Central memory CD8-positive, alpha-beta T cell (primary cell): ENCODE results near the gene ZNF79.

Experiments used
- ATAC-seq: fragments of 150-1000 bp; cut with Tn5 transposase; replicated peaks from 2 replicates; pipeline ENCODE4 v1.10.0; 2022; ENCODE audit warnings: mild to moderate bottlenecking, moderate FRiP score, moderate number of reproducible peaks; ENCODE audit not compliant: poor library complexity, severe bottlenecking; ENCODE audit errors: extremely low read depth
- DNase-seq, 2 donors: peaks; one replicate each; pipeline ENCODE4 v3.0.0; 2021; ENCODE audit warnings: low spot score in 2 of 2
- H3K27ac Mint-ChIP-seq: one replicate; pipeline ENCODE4 v1.8.0; 2022; ENCODE audit warnings: low read depth, mild to moderate bottlenecking, moderate library complexity, mixed read lengths
- H3K27me3 Mint-ChIP-seq: one replicate; pipeline ENCODE4 v1.8.0; 2022; ENCODE audit warnings: mixed read lengths
- H3K36me3 Mint-ChIP-seq: one replicate; pipeline ENCODE4 v1.8.0; 2022; ENCODE audit warnings: mild to moderate bottlenecking, moderate library complexity, mixed read lengths; ENCODE audit not compliant: insufficient read depth
- H3K4me1 Mint-ChIP-seq: one replicate; pipeline ENCODE4 v1.8.0; 2022; ENCODE audit warnings: mixed read lengths
- H3K4me3 Mint-ChIP-seq: one replicate; pipeline ENCODE4 v1.8.0; 2022; ENCODE audit warnings: mild to moderate bottlenecking, moderate library complexity, mixed read lengths
- H3K9me3 Mint-ChIP-seq: one replicate; pipeline ENCODE4 v1.8.0; 2022; ENCODE audit warnings: mixed read lengths

ZNF79 gene

DNA sequence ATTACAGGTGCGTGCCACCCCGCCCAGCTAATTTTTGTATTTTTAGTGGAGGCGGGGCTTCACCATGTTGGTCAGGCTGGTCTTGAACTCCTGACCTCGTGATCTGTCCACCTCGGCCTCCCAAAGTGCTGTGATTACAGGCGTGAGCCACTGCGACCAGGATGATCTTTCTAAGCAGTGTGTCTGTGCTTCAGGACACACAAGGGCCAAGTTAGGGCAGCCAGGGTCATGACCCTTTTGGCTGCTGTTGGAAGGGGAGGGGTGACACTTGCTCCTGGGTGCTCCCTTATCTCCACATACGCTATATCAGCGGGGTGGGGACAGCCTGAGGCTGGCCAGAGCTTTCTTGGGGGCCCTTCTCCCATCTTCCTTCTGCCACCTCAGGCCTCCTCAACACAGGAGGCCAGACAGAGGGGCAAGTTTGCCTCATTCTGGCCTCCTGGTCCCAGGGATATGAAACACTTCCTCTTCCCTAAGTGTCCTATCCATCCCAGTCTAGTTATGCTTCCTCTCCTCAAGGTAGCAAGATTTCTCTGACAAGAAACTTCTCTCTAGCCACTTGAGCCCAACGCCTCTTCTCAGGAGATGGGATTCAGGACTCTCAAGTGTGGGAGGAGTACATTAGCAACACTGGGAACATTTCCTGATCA is 1.9 kb upstream of the ZNF79 start:
- no peak for ATAC-seq
- H3K27me3 Mint-ChIP-seq, result no peaks in the 10 kb centered on the region
- H3K4me1 Mint-ChIP-seq, result peaks cover 50% of the 10 kb centered on the region
- no peaks in the 10 kb centered on the region for H3K9me3 Mint-ChIP-seq
- H3K27ac Mint-ChIP-seq, result no peak overlapping the region
- H3K36me3 Mint-ChIP-seq, result peaks cover 24% of the 10 kb centered on the region
- H3K4me3 Mint-ChIP-seq, result no peak overlapping the region
- DNase-seq, result no peak

- ATAC-seq (no peak), DNase-seq (no peak)
- peaks cover 24% of the 10 kb centered on the region for H3K36me3 Mint-ChIP-seq
- H3K4me1 Mint-ChIP-seq, result peaks cover 49% of the 10 kb centered on the region
- H3K27ac Mint-ChIP-seq, result peak overlapping the region; percentile 97
- peak overlapping the region; percentile 99 for H3K4me3 Mint-ChIP-seq
- H3K9me3 Mint-ChIP-seq, result no peaks in the 10 kb centered on the region
- H3K27me3 Mint-ChIP-seq, result no peaks in the 10 kb centered on the region
These were observed 1.4 kb upstream of the ZNF79 start for GRCh38 chr9:127422787-127423186.

GRCh38 chr9:127423476-127423933 is 677 bp upstream of the ZNF79 start:
- peaks cover 29% of the 10 kb centered on the region for H3K36me3 Mint-ChIP-seq
- H3K4me1 Mint-ChIP-seq, result peaks cover 45% of the 10 kb centered on the region
- H3K27me3 Mint-ChIP-seq, result no peaks in the 10 kb centered on the region
- H3K9me3 Mint-ChIP-seq, result no peaks in the 10 kb centered on the region
- ATAC-seq, result no peak
- DNase-seq, result no peak
- peak overlapping the region; percentile 97 for H3K27ac Mint-ChIP-seq
- peak overlapping the region; percentile 99 for H3K4me3 Mint-ChIP-seq

- Mint-ChIP-seq H3K27me3 (no peaks in the 10 kb centered on the region), H3K9me3 (no peaks in the 10 kb centered on the region), H3K27ac (peak overlapping the region; percentile 97), H3K4me1 (peaks cover 45% of the 10 kb centered on the region), H3K36me3 (peaks cover 36% of the 10 kb centered on the region), H3K4me3 (peak overlapping the region; percentile 99)
- peak; percentile 48 for ATAC-seq
- no peak for DNase-seq
These were observed 456 bp downstream of the ZNF79 start for GRCh38 chr9:127424676-127424999.

DNA sequence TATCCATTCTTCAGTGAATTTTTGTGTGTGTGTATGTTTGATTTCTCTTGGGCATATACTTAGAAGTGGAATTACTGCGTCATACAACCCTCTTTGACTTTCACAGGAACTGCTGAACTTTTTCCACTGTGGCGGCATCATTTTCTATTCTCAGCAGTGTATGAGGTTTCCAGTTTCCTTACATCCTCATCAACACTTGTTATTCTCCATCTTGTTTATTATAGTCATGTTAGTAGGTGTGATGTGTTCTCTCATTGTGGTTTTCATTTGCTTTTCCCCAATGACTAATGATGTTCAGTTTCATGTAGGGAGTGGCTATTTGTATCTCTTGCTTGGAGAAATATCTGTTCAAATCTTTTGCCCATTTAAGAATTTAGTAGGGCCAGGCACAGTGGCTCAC is 2.6 kb downstream of the ZNF79 start:
- peak overlapping the region; percentile 67 for H3K27ac Mint-ChIP-seq
- H3K4me1 Mint-ChIP-seq, result peaks cover 45% of the 10 kb centered on the region
- ATAC-seq (peak; percentile 44), DNase-seq (no peak)
- peaks cover 53% of the 10 kb centered on the region for H3K36me3 Mint-ChIP-seq
- H3K27me3 Mint-ChIP-seq, result no peaks in the 10 kb centered on the region
- no peaks in the 10 kb centered on the region for H3K9me3 Mint-ChIP-seq
- H3K4me3 Mint-ChIP-seq, result peak overlapping the region; percentile 51

DNA sequence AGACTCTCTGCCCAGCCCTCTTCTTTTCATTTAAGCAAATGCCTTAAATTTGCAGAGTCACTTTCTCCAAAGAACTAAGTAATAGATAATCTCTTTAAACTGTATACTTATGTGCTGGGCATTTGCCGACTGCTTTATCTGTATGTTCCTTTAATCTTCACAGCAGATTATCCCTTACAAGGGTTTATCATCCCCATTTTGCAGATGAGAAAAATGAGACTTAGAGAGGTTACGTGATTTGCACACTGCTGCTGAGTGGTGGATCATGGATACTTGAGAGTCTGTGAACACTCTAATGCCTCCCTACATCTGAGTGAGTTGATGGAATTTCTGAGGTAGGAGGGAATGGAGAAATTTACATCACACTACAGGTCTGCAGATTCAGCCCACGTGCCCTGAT is 4.2 kb downstream of the ZNF79 start:
- H3K27me3 Mint-ChIP-seq, result no peaks in the 10 kb centered on the region
- peaks cover 35% of the 10 kb centered on the region for H3K4me1 Mint-ChIP-seq
- DNase-seq (no peak), ATAC-seq (no peak)
- peaks cover 56% of the 10 kb centered on the region for H3K36me3 Mint-ChIP-seq
- H3K4me3 Mint-ChIP-seq, result no peak overlapping the region
- peak overlapping the region; percentile 35 for H3K27ac Mint-ChIP-seq
- no peaks in the 10 kb centered on the region for H3K9me3 Mint-ChIP-seq

DNA sequence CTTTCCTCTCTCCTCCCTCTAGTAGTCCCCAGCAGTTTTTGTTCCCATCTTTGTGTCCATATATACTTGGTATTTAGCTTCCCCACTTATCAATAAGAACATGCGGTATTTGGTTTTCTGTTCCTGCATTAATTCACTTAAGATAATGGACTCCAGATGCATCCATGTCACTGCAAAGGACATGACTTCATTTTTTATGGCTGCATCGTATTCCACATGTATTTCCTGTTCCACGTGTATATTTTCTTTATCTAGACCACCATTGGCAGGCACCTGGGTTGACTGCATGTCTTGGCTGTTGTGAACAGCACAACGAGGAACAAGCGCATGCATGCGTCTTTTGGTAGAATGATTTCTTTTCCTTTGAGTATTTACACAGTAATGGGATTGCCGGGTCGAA is 6.2 kb downstream of the ZNF79 start:
- Mint-ChIP-seq H3K9me3 (no peaks in the 10 kb centered on the region), H3K36me3 (peaks cover 58% of the 10 kb centered on the region), H3K27ac (no peak overlapping the region), H3K4me3 (no peak overlapping the region), H3K4me1 (peaks cover 22% of the 10 kb centered on the region), H3K27me3 (no peaks in the 10 kb centered on the region)
- ATAC-seq (no peak), DNase-seq (no peak)

DNA sequence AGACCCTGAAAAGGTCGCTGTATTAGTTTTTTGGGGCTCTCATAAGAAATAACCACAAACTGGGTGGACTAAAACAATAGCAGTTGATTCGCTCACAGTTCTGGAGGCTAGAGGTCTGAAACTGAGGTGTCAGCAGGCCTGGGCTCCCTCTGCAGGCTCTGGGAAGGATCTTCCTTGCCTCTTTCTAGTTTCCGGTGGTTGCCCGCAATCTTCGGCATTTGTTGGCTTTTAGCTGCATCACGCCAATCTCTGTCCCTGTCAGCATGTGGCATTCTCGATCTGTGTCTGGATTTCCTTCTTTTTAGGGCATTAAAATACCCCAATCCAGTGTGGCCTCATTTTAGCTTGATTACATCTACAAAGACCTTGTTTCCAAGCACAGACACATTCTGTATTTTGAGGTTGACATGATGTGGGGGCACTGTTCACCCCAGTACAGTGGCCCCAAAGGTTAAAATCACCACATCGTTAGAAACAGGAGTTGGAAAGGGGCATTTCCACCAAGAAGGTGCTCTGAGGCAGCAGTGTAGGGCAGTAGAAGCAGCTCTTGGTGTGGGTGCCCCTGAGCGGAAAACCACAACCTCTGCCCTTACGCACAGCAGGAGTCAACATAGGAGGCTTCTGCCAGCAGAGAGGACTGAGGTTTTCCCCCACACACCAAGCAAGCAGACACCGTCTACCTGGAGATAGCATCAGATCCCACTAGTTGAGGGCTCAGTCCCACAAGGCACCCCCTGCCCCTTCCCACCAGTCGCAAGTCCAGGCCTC is 13.5 kb downstream of the ZNF79 start:
- H3K4me1 Mint-ChIP-seq, result peaks cover 30% of the 10 kb centered on the region
- no peaks in the 10 kb centered on the region for H3K9me3 Mint-ChIP-seq
- peak overlapping the region; percentile 47 for H3K4me3 Mint-ChIP-seq
- peaks cover 56% of the 10 kb centered on the region for H3K36me3 Mint-ChIP-seq
- H3K27ac Mint-ChIP-seq, result peak overlapping the region; percentile 65
- no peaks in the 10 kb centered on the region for H3K27me3 Mint-ChIP-seq
- ATAC-seq, result peak; percentile 95
- peak in 1 of 2 donors; percentile 46 for DNase-seq

GRCh38 chr9:127438394-127438793 is 14.2 kb downstream of the ZNF79 start:
- DNase-seq, result no peak
- H3K4me3 Mint-ChIP-seq, result peak overlapping the region; percentile 47
- no peak for ATAC-seq
- H3K36me3 Mint-ChIP-seq, result peaks cover 56% of the 10 kb centered on the region
- H3K27ac Mint-ChIP-seq, result peak overlapping the region; percentile 65
- H3K4me1 Mint-ChIP-seq, result peaks cover 29% of the 10 kb centered on the region
- no peaks in the 10 kb centered on the region for H3K27me3 Mint-ChIP-seq
- no peaks in the 10 kb centered on the region for H3K9me3 Mint-ChIP-seq

DNA sequence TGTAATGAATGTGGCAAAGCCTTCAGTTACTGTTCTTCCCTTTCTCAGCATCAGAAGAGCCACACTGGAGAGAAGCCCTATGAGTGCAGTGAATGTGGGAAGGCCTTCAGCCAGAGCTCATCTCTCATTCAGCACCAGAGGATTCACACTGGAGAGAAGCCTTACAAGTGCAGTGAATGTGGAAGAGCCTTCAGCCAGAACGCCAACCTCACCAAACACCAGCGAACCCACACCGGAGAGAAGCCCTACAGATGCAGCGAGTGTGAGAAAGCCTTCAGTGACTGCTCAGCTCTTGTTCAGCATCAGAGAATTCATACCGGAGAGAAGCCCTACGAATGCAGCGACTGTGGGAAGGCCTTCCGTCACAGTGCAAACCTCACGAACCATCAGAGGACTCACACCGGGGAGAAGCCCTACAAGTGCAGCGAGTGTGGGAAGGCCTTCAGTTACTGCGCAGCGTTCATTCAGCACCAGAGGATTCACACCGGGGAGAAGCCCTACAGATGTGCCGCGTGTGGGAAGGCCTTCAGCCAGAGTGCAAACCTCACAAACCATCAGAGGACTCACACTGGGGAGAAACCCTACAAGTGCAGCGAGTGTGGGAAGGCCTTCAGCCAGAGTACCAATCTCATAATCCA is 20.2 kb downstream of the ZNF79 start:
- DNase-seq (no peak), ATAC-seq (no peak)
- peak overlapping the region; percentile 16 for H3K27ac Mint-ChIP-seq
- H3K9me3 Mint-ChIP-seq, result no peaks in the 10 kb centered on the region
- no peaks in the 10 kb centered on the region for H3K27me3 Mint-ChIP-seq
- H3K4me1 Mint-ChIP-seq, result peaks cover 23% of the 10 kb centered on the region
- H3K36me3 Mint-ChIP-seq, result peaks cover 70% of the 10 kb centered on the region
- no peak overlapping the region for H3K4me3 Mint-ChIP-seq

- ATAC-seq (no peak), DNase-seq (no peak)
- Mint-ChIP-seq H3K4me3 (no peak overlapping the region), H3K4me1 (peaks cover 27% of the 10 kb centered on the region), H3K27ac (peak overlapping the region; percentile 16), H3K27me3 (no peaks in the 10 kb centered on the region), H3K36me3 (peaks cover 75% of the 10 kb centered on the region), H3K9me3 (no peaks in the 10 kb centered on the region)
These were observed 21.0 kb downstream of the ZNF79 start for GRCh38 chr9:127444921-127445850.
